ENCODE results near the gene TMEM144.

The TMEM144 gene

DNA sequence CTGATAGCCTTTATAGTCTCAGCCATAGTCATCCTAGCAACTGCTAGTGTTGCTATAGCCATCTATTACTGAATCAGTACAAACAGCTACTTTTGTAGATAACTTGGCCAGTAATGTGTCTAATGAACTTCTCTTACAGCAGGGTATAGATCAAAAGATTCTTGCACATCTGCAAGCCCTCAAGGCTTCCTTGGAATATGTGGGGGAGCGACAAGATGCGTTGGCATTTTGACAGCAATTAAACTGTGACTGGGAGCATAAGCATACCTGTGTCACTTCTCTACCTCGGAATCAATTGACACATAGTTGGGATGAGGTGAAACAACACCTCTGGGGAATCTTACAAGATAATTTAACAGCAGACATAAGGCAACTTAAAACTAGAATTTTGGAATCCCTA is 87.6 kb downstream of the TMEM144 start:
- DNase-seq (ENCODE audit: low spot score): no peak

GRCh38 chr4:158299459-158300007 is 89.2 kb downstream of the TMEM144 start:
- no peak for DNase-seq (ENCODE audit: low spot score)

DNA sequence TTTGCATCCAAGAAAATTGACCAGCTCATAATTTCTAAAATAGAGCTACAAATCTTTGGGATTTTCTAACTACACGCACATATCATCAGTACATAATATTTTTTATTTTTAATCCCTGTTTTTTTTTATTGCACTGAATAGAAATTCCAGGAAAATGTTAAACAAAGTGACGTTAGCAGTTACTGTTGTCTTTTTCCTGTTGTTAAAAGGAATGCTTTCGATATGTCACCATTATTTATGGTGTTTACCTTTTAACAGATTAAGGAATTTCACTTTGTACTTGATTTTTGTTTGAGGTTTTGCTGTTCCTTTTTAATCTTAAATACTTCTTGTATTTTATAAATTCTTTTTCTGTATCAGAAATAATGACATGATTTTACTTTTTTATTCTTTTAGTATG is 89.7 kb downstream of the TMEM144 start:
- DNase-seq (ENCODE audit: low spot score): no peak

GRCh38 chr4:158302076-158302866 is 92.0 kb downstream of the TMEM144 start:
- DNase-seq (ENCODE audit: low spot score): no peak

DNA sequence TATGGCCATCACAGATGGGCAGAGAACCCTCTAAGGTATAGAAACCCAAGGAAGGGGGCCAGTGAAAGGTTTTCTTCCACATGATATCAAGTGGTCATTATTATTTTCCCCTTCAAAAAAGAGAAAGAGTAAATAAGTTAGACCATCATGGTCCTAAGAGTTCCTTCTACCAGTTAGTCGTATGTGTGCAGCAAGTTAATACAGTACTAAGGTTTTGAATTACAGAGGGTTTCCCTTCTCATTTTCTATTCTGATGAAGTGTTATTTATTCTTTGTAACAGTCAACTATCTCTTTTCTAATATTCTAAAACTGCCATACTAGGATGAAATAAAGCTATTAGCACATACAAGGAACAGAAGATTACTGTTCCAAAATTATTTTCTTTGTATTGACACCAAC is 94.4 kb downstream of the TMEM144 start:
- DNase-seq (ENCODE audit: low spot score): no peak
